ENCODE measurements around the gene SLC66A1. TPM values are rescaled to one million over a fixed set of nuclear protein-coding genes. Genes with fewer than 3 reads are reported as not detected.

SLC66A1 gene
- total RNA-seq, 1 donor from 2014 or later, result 22.6 TPM

DNA sequence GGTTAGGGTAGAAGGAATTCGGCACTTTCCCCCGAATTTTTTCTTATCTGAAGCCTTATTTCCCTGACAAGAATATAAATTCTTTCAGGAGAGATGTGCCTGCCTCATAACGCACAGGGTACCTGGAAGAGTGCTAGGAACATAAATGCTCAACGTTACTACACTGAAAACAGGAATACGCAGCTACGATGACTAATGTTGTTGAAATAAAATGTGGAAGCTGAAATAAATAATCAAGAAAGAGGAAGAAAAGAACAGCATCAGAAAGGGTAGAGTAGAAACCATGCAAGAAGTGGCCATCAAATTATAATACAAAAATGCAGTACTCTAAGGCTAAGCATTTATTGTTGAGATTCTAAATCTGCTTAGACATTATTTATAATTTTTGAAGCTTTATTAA, 33.9 kb downstream of the SLC66A1 start:
- DNase-seq (ENCODE audit: low spot score), result no peak
- Mint-ChIP-seq H3K4me3 (ENCODE audit: unreplicated experiment) (no peak overlapping the region), H3K27ac (ENCODE audit: unreplicated experiment) (no peak overlapping the region), H3K27me3 (ENCODE audit: unreplicated experiment) (peaks cover 6% of the 10 kb centered on the region), H3K9me3 (ENCODE audit: unreplicated experiment) (no peaks in the 10 kb centered on the region), H3K36me3 (ENCODE audit: low read depth, unreplicated experiment) (peaks cover 31% of the 10 kb centered on the region), H3K4me1 (ENCODE audit: unreplicated experiment) (no peaks in the 10 kb centered on the region)
- TF ChIP-seq, protein P1, sequence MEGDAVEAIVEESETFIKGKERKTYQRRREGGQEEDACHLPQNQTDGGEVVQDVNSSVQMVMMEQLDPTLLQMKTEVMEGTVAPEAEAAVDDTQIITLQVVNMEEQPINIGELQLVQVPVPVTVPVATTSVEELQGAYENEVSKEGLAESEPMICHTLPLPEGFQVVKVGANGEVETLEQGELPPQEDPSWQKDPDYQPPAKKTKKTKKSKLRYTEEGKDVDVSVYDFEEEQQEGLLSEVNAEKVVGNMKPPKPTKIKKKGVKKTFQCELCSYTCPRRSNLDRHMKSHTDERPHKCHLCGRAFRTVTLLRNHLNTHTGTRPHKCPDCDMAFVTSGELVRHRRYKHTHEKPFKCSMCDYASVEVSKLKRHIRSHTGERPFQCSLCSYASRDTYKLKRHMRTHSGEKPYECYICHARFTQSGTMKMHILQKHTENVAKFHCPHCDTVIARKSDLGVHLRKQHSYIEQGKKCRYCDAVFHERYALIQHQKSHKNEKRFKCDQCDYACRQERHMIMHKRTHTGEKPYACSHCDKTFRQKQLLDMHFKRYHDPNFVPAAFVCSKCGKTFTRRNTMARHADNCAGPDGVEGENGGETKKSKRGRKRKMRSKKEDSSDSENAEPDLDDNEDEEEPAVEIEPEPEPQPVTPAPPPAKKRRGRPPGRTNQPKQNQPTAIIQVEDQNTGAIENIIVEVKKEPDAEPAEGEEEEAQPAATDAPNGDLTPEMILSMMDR (IDR thresholded peaks at IDR 0.05; ENCODE audit: unreplicated experiment), result no peak

DNA sequence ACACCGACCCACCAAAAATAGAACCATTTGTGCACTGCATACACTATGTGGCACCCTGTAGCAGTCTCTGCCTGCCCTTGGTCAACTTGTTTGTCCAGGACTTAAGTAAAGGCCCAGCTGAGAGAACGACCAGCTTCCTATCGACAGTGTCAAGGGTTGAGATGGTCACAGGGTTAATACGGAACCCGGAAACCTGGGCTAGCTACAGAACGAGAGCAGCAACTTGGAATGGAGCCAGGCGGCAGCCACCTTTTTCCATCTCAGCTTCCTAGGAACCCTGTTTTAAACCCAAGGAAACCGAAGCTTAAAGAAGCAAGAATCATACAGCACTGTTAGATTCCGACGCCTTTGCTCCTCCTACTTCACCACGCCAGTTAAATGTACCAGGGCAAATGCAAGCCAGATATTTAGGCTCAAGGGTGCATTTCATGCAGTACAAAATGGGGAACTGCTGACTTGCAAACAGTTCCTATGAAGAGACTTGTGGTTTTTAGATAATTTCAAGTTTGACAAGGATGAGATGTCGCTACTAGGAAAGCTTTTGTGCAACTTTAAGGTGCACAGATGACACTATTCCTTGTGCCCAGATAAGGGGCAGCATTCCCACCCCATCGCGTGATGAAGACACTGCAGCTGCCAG, 35.5 kb downstream of the SLC66A1 start:
- H3K4me1 Mint-ChIP-seq (ENCODE audit: unreplicated experiment), result no peaks in the 10 kb centered on the region
- H3K36me3 Mint-ChIP-seq (ENCODE audit: low read depth, unreplicated experiment), result peaks cover 39% of the 10 kb centered on the region
- H3K9me3 Mint-ChIP-seq (ENCODE audit: unreplicated experiment), result no peaks in the 10 kb centered on the region
- H3K27ac Mint-ChIP-seq (ENCODE audit: unreplicated experiment), result no peak overlapping the region
- H3K27me3 Mint-ChIP-seq (ENCODE audit: unreplicated experiment), result peaks cover 7% of the 10 kb centered on the region
- TF ChIP-seq, protein P1 (IDR thresholded peaks at IDR 0.05; ENCODE audit: unreplicated experiment), result no peak
- no peak for DNase-seq (ENCODE audit: low spot score)
- H3K4me3 Mint-ChIP-seq (ENCODE audit: unreplicated experiment), result no peak overlapping the region

DNA sequence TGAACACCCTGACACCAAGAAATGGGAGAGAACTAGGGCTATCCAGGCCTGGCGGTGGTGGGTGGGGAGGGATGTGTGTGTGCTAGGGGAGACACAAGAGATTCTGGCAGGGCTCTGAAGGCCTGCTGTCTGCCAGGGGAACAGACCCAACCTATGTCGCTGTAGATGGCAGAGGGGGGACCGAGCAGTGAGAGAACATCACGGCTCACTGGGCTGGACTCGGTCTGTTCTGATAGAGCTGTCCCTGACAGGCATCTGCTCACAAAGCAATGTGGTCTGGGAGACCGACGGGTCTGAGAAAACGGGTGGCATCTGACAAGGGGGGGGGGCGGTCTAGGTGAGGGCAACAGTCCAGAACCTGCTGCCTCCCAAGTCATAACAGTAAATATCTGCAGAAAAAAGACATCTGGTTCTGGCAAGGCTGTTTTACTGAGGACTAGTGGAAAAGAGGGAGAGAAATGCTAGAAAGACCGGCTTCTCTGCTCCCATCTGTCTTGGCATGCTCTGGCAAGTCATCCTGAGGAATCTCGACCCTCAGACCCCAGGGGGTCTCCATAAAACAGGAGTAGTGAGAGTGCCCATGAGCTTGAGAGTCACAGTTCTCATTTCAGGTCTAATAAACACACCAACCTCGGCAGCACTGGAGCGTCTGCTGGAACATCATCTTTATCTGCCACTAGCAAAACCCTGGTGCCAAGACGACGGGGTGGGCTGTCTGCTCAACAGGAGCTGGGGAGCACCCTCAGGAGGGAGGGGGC, 36.5 kb downstream of the SLC66A1 start:
- Mint-ChIP-seq H3K36me3 (ENCODE audit: low read depth, unreplicated experiment) (peaks cover 37% of the 10 kb centered on the region), H3K9me3 (ENCODE audit: unreplicated experiment) (no peaks in the 10 kb centered on the region), H3K4me1 (ENCODE audit: unreplicated experiment) (no peaks in the 10 kb centered on the region), H3K27ac (ENCODE audit: unreplicated experiment) (no peak overlapping the region), H3K27me3 (ENCODE audit: unreplicated experiment) (peaks cover 6% of the 10 kb centered on the region), H3K4me3 (ENCODE audit: unreplicated experiment) (no peak overlapping the region)
- TF ChIP-seq, protein P1 (IDR thresholded peaks at IDR 0.05; ENCODE audit: unreplicated experiment), result no peak
- DNase-seq (ENCODE audit: low spot score), result no peak

DNA sequence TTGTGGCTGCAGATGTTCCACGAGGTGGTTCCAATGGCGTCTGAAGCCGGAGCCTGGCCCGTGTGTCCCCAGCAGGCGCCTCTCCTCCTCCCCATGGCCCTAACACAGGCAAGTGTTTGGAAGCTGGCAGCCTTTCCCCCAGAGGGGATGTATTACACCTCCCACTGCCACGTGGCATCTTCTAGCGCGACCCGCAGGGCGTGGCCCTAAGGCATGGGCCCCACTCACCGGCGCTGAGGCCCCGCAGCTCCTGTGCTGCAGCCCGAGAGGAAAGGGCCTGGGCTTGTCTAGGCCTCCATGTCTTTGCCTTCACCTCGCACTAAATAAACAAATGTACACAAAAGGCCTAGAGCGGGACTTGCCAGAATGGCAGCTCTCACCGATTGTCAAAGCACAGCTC, 37.9 kb downstream of the SLC66A1 start:
- TF ChIP-seq, protein P1 (IDR thresholded peaks at IDR 0.05; ENCODE audit: unreplicated experiment), result no peak
- H3K27ac Mint-ChIP-seq (ENCODE audit: unreplicated experiment), result peak overlapping the region; percentile 57
- peaks cover 6% of the 10 kb centered on the region for H3K27me3 Mint-ChIP-seq (ENCODE audit: unreplicated experiment)

DNA sequence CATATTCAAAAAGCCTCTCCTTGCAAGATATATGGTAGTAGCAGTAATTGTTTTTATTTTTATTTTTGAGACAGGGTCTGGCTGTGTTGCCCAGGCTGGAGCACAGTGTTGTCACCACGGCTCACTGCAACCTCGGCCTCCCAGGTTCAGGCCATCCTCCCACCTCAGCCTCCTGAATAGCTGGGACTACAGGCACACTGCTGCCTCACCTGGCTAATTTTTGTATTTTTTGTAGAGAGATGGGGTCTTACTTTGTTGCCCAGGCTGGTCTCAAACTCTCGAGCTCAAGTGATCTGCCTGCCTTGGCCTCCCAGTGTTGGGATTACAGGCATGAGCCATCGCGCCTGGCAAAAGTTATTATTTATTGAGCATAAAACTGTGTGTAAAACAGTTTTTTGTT, 38.4 kb downstream of the SLC66A1 start:
- H3K4me3 Mint-ChIP-seq (ENCODE audit: unreplicated experiment), result no peak overlapping the region
- no peaks in the 10 kb centered on the region for H3K4me1 Mint-ChIP-seq (ENCODE audit: unreplicated experiment)
- H3K27me3 Mint-ChIP-seq (ENCODE audit: unreplicated experiment), result peaks cover 6% of the 10 kb centered on the region
- H3K9me3 Mint-ChIP-seq (ENCODE audit: unreplicated experiment), result no peaks in the 10 kb centered on the region
- TF ChIP-seq, protein P1 (IDR thresholded peaks at IDR 0.05; ENCODE audit: unreplicated experiment), result no peak
- H3K36me3 Mint-ChIP-seq (ENCODE audit: low read depth, unreplicated experiment), result peaks cover 36% of the 10 kb centered on the region
- DNase-seq (ENCODE audit: low spot score), result no peak
- no peak overlapping the region for H3K27ac Mint-ChIP-seq (ENCODE audit: unreplicated experiment)

More for the DNA sequence above, 37.9 kb downstream of the SLC66A1 start:
- no peak for DNase-seq (ENCODE audit: low spot score)
- Mint-ChIP-seq H3K9me3 (ENCODE audit: unreplicated experiment) (no peaks in the 10 kb centered on the region), H3K36me3 (ENCODE audit: low read depth, unreplicated experiment) (peaks cover 33% of the 10 kb centered on the region), H3K4me3 (ENCODE audit: unreplicated experiment) (no peak overlapping the region), H3K4me1 (ENCODE audit: unreplicated experiment) (no peaks in the 10 kb centered on the region)
